Thyroid gland (tissue), 4 donors: ENCODE results near the gene RSPH1. TPM values are rescaled to one million over a fixed set of nuclear protein-coding genes. Genes with fewer than 3 reads are reported as not detected.

Experiments
- DNase-seq, 2 donors: peaks; one replicate each; pipeline ENCODE4 v3.0.0-alpha.2; 2019
- H3K27ac ChIP-seq, 3 donors: fragments of 200-600 bp; sonication (generic); 1 replicate in 2 of 3; 2 replicates in 1 of 3; pipeline ENCODE4 v1.5.1; 2016 to 2019; ENCODE audit warnings: mild to moderate bottlenecking in 1 of 3, moderate library complexity in 1 of 3
- H3K27me3 ChIP-seq: fragments of 200-600 bp; sonication (generic); one replicate; pipeline ENCODE4 v1.5.1; 2019
- H3K36me3 ChIP-seq, 2 donors: fragments of 200-600 bp; sonication (generic); one replicate each; pipeline ENCODE4 v1.5.1; 2016 to 2019
- H3K4me1 ChIP-seq, 2 donors: fragments of 200-600 bp; sonication (generic); one replicate each; pipeline ENCODE4 v1.5.1; 2017 to 2019
- H3K4me3 ChIP-seq, 3 donors: fragments of 200-600 bp; sonication (generic); replicated peaks in 1 of 3; 1 replicate in 2 of 3; 2 replicates in 1 of 3; pipeline ENCODE4 v1.5.1; 2016; ENCODE audit warnings: mild to moderate bottlenecking in 1 of 3
- H3K9me3 ChIP-seq: fragments of 200-600 bp; sonication (generic); one replicate; pipeline ENCODE4 v1.5.1; 2017
- POLR2A ChIP-seq, 2 donors: fragments of 450-650 bp; IDR thresholded peaks; one replicate each; pipeline ENCODE4 v1.6.1; 2017; ENCODE audit warnings: antibody characterized with exemption in 2 of 2, mild to moderate bottlenecking in 2 of 2, moderate library complexity in 1 of 2
- WGBS, 2 donors: methylation state at CpG; one replicate each; pipeline ENCODE4 v1.1.5; 2017; 5-methylcytosine and 5-hydroxymethylcytosine counted together
- intact Hi-C: fragments of 100-400 bp; cut with DNase I; formaldehyde crosslinking; loops from one replicate; pipeline ENCODE4 v1.15.1; 2023
- total RNA-seq, 4 donors: library from RNA; depleted of rRNA; stranded (reverse); fragments of >200 nt; gene quantifications; one replicate each; pipeline ENCODE4 v1.2.3, GENCODE V29; 2016
- TF ChIP-seq, protein P1 (sequence below), 6 experiments: fragments of 200-600 bp in 3 of 6; fragments of 450-650 bp in 3 of 6; sonication (generic) in 3 of 6; IDR thresholded peaks; one replicate each; pipeline ENCODE4 v1.5.1; 2016 to 2019; ENCODE audit warnings: antibody characterized with exemption in 6 of 6, mild to moderate bottlenecking in 2 of 6, inconsistent platforms in 1 of 6, moderate library complexity in 1 of 6

RSPH1 gene
- total RNA-seq, 4 donors from 2014 or later = 2.7 to 3.7 (median 3.0) TPM

DNA sequence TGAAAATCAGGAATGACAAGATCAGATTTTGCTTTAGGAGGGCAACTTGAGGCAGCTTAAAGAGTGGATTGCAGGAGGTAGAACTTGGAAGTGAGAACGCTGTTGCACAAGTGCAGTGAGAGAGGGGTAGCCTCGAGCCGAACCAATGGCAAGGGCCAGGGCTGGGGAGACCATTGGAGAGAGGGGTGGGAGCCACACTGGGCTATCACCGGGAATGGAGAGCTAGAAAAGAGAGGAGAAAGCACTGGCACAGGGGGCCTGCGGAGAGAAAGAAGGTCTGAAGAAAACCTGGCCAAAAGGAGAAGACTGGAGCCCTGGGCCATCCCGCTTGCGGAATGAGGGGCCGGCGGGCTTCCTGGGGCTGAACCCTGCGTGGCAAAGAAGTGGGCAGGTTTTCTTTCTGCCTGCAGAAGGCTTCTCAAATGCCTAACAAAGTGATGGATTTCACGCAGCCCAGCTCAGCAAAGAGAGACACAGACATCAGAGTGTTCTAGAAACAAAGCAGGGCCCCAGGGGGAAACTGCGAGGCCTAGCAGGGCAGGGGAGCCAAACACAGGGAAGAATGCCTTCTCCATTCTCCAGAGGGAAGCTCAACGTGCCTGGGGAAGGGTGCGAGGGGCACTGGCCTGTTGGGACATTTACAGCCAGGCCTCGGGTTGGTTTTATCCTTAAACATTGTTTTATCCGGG lies 16.5 kb upstream of the RSPH1 start:
- H3K9me3 ChIP-seq = no peaks in the 10 kb centered on the region
- WGBS, 2 donors = 94% methylated on average over 16 of the region's 16 CpGs
- peak overlapping the region in 2 of 3 donors; percentile 78 to 80 for H3K27ac ChIP-seq
- DNase-seq = no peak
- no peak for TF ChIP-seq POLR2A (IDR thresholded peaks at IDR 0.05)
- TF ChIP-seq, protein P1, sequence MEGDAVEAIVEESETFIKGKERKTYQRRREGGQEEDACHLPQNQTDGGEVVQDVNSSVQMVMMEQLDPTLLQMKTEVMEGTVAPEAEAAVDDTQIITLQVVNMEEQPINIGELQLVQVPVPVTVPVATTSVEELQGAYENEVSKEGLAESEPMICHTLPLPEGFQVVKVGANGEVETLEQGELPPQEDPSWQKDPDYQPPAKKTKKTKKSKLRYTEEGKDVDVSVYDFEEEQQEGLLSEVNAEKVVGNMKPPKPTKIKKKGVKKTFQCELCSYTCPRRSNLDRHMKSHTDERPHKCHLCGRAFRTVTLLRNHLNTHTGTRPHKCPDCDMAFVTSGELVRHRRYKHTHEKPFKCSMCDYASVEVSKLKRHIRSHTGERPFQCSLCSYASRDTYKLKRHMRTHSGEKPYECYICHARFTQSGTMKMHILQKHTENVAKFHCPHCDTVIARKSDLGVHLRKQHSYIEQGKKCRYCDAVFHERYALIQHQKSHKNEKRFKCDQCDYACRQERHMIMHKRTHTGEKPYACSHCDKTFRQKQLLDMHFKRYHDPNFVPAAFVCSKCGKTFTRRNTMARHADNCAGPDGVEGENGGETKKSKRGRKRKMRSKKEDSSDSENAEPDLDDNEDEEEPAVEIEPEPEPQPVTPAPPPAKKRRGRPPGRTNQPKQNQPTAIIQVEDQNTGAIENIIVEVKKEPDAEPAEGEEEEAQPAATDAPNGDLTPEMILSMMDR (IDR thresholded peaks at IDR 0.05) = no peak
- H3K27me3 ChIP-seq = no peaks in the 10 kb centered on the region
- no peaks in the 10 kb centered on the region for H3K36me3 ChIP-seq
- H3K4me3 ChIP-seq = no peak overlapping the region
- intact Hi-C loops = no loop called here
- H3K4me1 ChIP-seq = peaks cover 31 to 39% of the 10 kb centered on the region in 2 donors

DNA sequence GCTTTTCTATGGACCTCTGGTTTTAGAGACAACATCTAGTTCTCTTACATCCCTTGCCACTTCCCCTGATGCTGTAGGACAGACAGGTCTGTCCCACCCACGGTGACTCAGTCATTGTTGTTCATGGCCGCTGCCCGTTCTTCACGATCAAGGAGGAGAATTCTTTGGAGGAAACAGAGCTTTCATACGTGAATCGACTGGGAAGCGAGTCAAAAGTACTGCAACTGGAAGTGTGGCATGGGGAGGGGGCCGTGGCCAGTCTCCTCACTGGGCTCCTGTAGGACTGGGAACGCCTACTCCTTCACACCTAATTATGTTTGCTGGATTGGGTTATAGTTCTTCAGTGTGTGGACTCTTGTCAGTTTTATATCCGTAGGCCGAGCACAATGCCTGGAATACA lies 13.2 kb upstream of the RSPH1 start:
- Histone ChIP-seq H3K27ac (peak overlapping the region; percentile 7 to 76 (median 58)), H3K4me1 (peaks cover 3 to 15% of the 10 kb centered on the region in 2 donors), H3K9me3 (no peaks in the 10 kb centered on the region), H3K36me3 (no peaks in the 10 kb centered on the region), H3K27me3 (no peaks in the 10 kb centered on the region), H3K4me3 (no peak overlapping the region)
- TF ChIP-seq, protein P1 (IDR thresholded peaks at IDR 0.05) = no peak
- no peak for TF ChIP-seq POLR2A (IDR thresholded peaks at IDR 0.05)
- peak; percentile 40 to 59 for DNase-seq
- intact Hi-C loops = no loop called here
- 42 to 68% methylated on average over 11 of the region's 11 CpGs for WGBS, 2 donors

DNA sequence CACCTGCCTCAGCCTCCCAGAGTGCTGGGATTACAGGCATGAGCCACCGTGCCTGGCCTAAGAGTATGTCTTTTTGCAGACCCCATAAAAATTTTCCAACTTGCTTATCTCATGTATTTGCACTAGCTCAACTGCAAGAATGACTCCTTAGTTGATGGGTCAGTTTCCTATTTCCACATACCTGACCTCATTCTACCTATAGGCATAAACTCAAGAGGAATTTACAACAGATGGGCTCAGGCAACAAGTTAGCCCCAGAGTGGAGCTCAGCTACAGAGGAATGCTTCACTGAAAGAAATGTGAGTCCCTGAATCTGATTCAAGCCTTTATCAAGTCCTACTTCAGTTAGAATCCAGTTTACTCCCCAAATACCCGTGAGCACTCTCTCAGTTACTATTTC lies 12.3 kb upstream of the RSPH1 start:
- TF ChIP-seq, protein P1 (IDR thresholded peaks at IDR 0.05) = no peak
- no peak for TF ChIP-seq POLR2A (IDR thresholded peaks at IDR 0.05)
- 77 to 88% methylated on average over 2 of the region's 2 CpGs for WGBS, 2 donors
- intact Hi-C loops = no loop called here
- peak overlapping the region in 1 of 3 donors; percentile 7 for H3K27ac ChIP-seq
- H3K4me3 ChIP-seq = no peak overlapping the region
- no peak for DNase-seq
- no peaks in the 10 kb centered on the region for H3K9me3 ChIP-seq
- H3K27me3 ChIP-seq = no peaks in the 10 kb centered on the region
- peaks cover 3 to 15% of the 10 kb centered on the region in 2 donors for H3K4me1 ChIP-seq
- no peaks in the 10 kb centered on the region for H3K36me3 ChIP-seq

DNA sequence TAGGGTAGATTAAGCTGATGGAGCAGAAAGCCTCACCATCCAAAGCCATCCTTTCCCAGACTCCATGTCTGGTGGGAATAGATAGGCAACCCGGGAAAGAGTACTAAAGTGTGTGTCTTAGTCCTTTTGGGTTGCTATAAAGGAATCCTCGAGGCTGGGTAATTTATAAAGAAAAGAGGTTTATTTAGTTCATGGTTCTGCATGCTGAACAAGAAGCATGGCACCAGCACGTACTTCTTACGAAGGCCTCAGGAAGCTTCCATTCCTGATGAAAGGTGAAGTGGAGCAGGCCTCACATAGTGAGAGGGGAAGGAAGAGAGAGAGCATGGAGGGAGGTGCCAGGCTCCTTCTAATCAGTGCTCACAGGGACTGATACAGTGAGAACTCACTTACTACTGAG lies 11.4 kb upstream of the RSPH1 start:
- WGBS, 2 donors = 92 to 97% methylated on average over 4 of the region's 4 CpGs
- H3K36me3 ChIP-seq = no peaks in the 10 kb centered on the region
- intact Hi-C loops = no loop called here
- no peak for TF ChIP-seq POLR2A (IDR thresholded peaks at IDR 0.05)
- TF ChIP-seq, protein P1 (IDR thresholded peaks at IDR 0.05) = no peak
- H3K27me3 ChIP-seq = no peaks in the 10 kb centered on the region
- no peak for DNase-seq
- no peaks in the 10 kb centered on the region for H3K9me3 ChIP-seq
- no peak overlapping the region for H3K4me3 ChIP-seq
- H3K27ac ChIP-seq = no peak overlapping the region
- H3K4me1 ChIP-seq = peaks cover 3 to 10% of the 10 kb centered on the region in 2 donors

DNA sequence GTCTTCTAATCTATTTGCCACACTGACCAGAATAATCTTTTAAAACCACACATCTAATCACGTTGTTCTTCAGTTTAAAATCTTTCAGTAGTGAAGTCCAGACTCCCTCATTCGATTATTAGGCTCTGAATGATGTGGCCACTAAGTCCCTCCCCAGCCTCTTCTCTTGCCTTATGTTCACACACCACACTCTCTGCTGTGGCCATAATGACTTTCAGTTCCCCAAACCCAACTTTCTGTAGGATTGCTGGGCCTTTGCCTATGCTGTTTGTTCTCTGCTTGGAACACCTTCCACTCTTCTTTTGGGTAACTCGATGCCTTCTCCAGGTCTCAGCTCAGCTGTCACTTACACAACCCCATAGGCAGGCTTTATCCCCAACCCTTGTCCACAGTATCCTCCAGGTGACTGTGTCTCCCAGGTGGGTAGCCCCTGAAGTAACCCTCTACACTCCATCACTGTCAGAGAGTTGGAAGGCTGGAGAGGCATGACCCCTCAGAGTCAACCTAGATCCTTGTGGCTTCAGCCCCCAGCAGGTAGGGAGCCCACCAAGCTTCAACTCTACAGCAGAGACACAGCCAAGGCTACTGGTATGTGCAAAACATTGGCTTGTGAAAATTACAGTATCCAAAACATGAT lies 9.2 kb upstream of the RSPH1 start:
- Histone ChIP-seq H3K27me3 (no peaks in the 10 kb centered on the region), H3K9me3 (no peaks in the 10 kb centered on the region), H3K4me1 (peaks cover 3 to 10% of the 10 kb centered on the region in 2 donors), H3K27ac (no peak overlapping the region), H3K36me3 (no peaks in the 10 kb centered on the region), H3K4me3 (no peak overlapping the region)
- intact Hi-C loops = no loop called here
- 77 to 79% methylated on average over 3 of the region's 3 CpGs for WGBS, 2 donors
- no peak for TF ChIP-seq POLR2A (IDR thresholded peaks at IDR 0.05)
- TF ChIP-seq, protein P1 (IDR thresholded peaks at IDR 0.05) = no peak
- no peak for DNase-seq
